GM21526 (cell line): ENCODE measurements around the gene ST6GALNAC6.

ENCODE experiments used
- ATAC-seq: cut with Tn5 transposase; IDR thresholded peaks from one replicate; pipeline ENCODE4 v1.9.1; 2021; ENCODE audit warnings: moderate library complexity; ENCODE audit not compliant: unreplicated experiment, low FRiP score

ST6GALNAC6 gene

GRCh38 chr9:127899128-127899943 lies at the start of gene ST6GALNAC6:
Gene ST6GALNAC6, minus strand, starts transcription at chr9:127899603. Its CDS starts 1,622 bp downstream, at chr9:127897981.
- peak; percentile 52 for ATAC-seq

- ATAC-seq: no peak
These were observed 48.7 kb upstream of the ST6GALNAC6 start for GRCh38 chr9:127947841-127948710.

GRCh38 chr9:127946728-127947127 lies 47.3 kb upstream of the ST6GALNAC6 start:
- ATAC-seq: no peak

GRCh38 chr9:127945942-127946341 lies 46.5 kb upstream of the ST6GALNAC6 start:
- ATAC-seq: no peak

GRCh38 chr9:127945338-127945737 lies 45.9 kb upstream of the ST6GALNAC6 start:
- no peak for ATAC-seq

- ATAC-seq: no peak
These were observed 45.3 kb upstream of the ST6GALNAC6 start for GRCh38 chr9:127944586-127945218.

- ATAC-seq: no peak
These were observed 44.3 kb upstream of the ST6GALNAC6 start for GRCh38 chr9:127943731-127944144.

- ATAC-seq: no peak
These were observed 43.7 kb upstream of the ST6GALNAC6 start for GRCh38 chr9:127943011-127943662.

- ATAC-seq: no peak
These were observed 43.0 kb upstream of the ST6GALNAC6 start for GRCh38 chr9:127942216-127943010.

GRCh38 chr9:127941961-127942215 lies 42.5 kb upstream of the ST6GALNAC6 start:
- ATAC-seq: no peak

- no peak for ATAC-seq
These were observed 41.9 kb upstream of the ST6GALNAC6 start for GRCh38 chr9:127941062-127941960.

- no peak for ATAC-seq
These were observed 41.2 kb upstream of the ST6GALNAC6 start for GRCh38 chr9:127940593-127940992.

- no peak for ATAC-seq
These were observed 38.9 kb upstream of the ST6GALNAC6 start for GRCh38 chr9:127938298-127938690.

GRCh38 chr9:127937388-127938297 lies 38.2 kb upstream of the ST6GALNAC6 start, which contains the start of gene DPM2:
Gene DPM2, minus strand, starts transcription at chr9:127937854. Its CDS starts 34 bp downstream, at chr9:127937820.
- peak; percentile 73 for ATAC-seq

GRCh38 chr9:127937056-127937387 lies 37.6 kb upstream of the ST6GALNAC6 start:
- peak; percentile 5 for ATAC-seq

GRCh38 chr9:127936347-127936852 lies 37.0 kb upstream of the ST6GALNAC6 start:
- no peak for ATAC-seq

GRCh38 chr9:127935765-127936221 lies 36.4 kb upstream of the ST6GALNAC6 start:
- ATAC-seq: no peak

- ATAC-seq: no peak
These were observed 35.6 kb upstream of the ST6GALNAC6 start for GRCh38 chr9:127934986-127935385.
